Stomach smooth muscle (tissue), 2 donors: Measurements from ENCODE around the gene ARHGAP15.

ENCODE experiments used
- H3K27ac ChIP-seq: one replicate; pipeline ENCODE4 v1.7.0; 2013; ENCODE audit warnings: mild to moderate bottlenecking, low read length, inconsistent platforms
- H3K27me3 ChIP-seq, 2 donors: one replicate each; pipeline ENCODE4 v1.7.0; 2013; ENCODE audit warnings: low read length in 2 of 2; ENCODE audit not compliant: insufficient read depth in 2 of 2, control insufficient read depth in 1 of 2
- H3K36me3 ChIP-seq, 2 donors: one replicate each; pipeline ENCODE4 v1.7.0; 2013; ENCODE audit warnings: low read length in 2 of 2; ENCODE audit not compliant: control insufficient read depth in 2 of 2, insufficient read depth in 2 of 2
- H3K4me1 ChIP-seq: one replicate; pipeline ENCODE4 v1.7.0; 2013; ENCODE audit warnings: low read length; ENCODE audit not compliant: control insufficient read depth, insufficient read depth
- H3K4me3 ChIP-seq, 2 donors: one replicate each; pipeline ENCODE4 v1.7.0; 2013; ENCODE audit warnings: low read length in 2 of 2
- H3K9ac ChIP-seq, 2 donors: one replicate each; pipeline ENCODE4 v1.7.0; 2013; ENCODE audit warnings: low read length in 2 of 2, mild to moderate bottlenecking in 1 of 2
- H3K9me3 ChIP-seq, 2 donors: one replicate each; pipeline ENCODE4 v1.7.0; 2013; ENCODE audit warnings: low read length in 2 of 2; ENCODE audit not compliant: control insufficient read depth in 2 of 2
- donor health status: healthy.
- donor health status: Pancreatic carcinoma.

ARHGAP15 gene

GRCh38 chr2:143311426-143311825, 182.2 kb downstream of the ARHGAP15 start:
- no peaks in the 10 kb centered on the region for H3K9me3 ChIP-seq
- no peak overlapping the region for H3K4me3 ChIP-seq
- no peaks in the 10 kb centered on the region for H3K27me3 ChIP-seq
- H3K36me3 ChIP-seq: no peaks in the 10 kb centered on the region
- H3K27ac ChIP-seq: no peak overlapping the region
- no peaks in the 10 kb centered on the region for H3K4me1 ChIP-seq
- H3K9ac ChIP-seq: no peak overlapping the region

- Histone ChIP-seq H3K4me1 (no peaks in the 10 kb centered on the region), H3K9me3 (no peaks in the 10 kb centered on the region), H3K27me3 (no peaks in the 10 kb centered on the region), H3K4me3 (no peak overlapping the region), H3K36me3 (no peaks in the 10 kb centered on the region), H3K27ac (no peak overlapping the region), H3K9ac (no peak overlapping the region)
Observed at GRCh38 chr2:143312441-143312840, 183.2 kb downstream of the ARHGAP15 start.

- Histone ChIP-seq H3K9ac (no peak overlapping the region), H3K4me3 (no peak overlapping the region), H3K27ac (no peak overlapping the region), H3K9me3 (no peaks in the 10 kb centered on the region), H3K36me3 (no peaks in the 10 kb centered on the region), H3K4me1 (no peaks in the 10 kb centered on the region), H3K27me3 (no peaks in the 10 kb centered on the region)
Observed at GRCh38 chr2:143313861-143314260, 184.6 kb downstream of the ARHGAP15 start.

DNA sequence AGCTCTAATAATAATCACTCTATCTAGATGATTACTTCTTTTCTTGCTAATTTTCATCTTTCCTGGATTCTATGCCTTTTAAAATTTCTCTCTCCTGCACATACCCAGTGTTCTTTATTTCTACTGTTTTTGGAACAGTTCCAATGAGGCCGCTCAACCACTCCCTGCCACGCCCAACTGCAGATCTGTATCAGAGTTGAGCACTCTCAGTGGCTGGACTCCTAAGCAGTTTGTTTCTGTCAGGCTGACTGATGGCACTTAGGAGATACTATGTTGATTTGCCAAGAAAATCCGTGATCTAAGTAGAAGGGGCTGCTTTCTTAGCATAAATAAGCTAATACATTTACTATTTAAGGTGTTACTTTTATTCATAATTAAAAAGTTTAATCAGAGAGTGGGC, 192.8 kb downstream of the ARHGAP15 start:
- Histone ChIP-seq H3K9me3 (no peaks in the 10 kb centered on the region), H3K4me3 (no peak overlapping the region), H3K27me3 (no peaks in the 10 kb centered on the region), H3K36me3 (no peaks in the 10 kb centered on the region), H3K4me1 (no peaks in the 10 kb centered on the region), H3K9ac (no peak overlapping the region), H3K27ac (no peak overlapping the region)

- H3K27me3 ChIP-seq: no peaks in the 10 kb centered on the region
- H3K9me3 ChIP-seq: no peaks in the 10 kb centered on the region
- no peaks in the 10 kb centered on the region for H3K4me1 ChIP-seq
- no peak overlapping the region for H3K4me3 ChIP-seq
- no peak overlapping the region for H3K27ac ChIP-seq
- H3K9ac ChIP-seq: no peak overlapping the region
- H3K36me3 ChIP-seq: no peaks in the 10 kb centered on the region
Observed at GRCh38 chr2:143329288-143329687, 200.1 kb downstream of the ARHGAP15 start.

DNA sequence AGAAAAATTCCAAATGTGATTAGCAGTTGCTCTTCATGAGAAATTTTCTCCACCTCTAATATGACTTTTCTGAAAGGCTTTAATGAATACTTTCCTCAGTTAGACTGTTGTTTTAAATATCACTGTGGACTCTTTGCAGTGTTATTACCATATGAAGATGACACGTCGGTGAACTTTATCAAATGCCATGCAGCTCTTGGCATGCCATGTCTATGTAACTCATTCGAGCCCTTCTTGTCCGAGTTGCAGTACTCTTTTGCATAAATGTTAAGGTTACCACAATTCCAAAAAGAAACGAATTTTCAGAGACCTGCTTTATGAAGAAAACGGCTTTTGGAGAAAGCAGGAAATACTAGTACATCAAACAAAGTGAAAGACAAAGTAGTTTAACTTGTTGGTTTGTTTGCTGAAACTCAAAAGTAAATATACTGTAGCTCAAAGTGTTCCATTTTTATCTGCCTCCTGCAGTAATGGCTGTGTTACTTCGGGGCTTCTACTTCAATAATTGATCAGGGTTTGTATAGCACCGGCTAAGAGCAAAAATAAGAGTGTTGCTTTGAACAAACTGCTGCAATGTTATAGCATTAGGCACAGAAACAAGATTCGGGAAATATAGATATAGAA, 204.1 kb downstream of the ARHGAP15 start:
- H3K27ac ChIP-seq: no peak overlapping the region

GRCh38 chr2:143333847-143334246, 204.6 kb downstream of the ARHGAP15 start:
- no peaks in the 10 kb centered on the region for H3K9me3 ChIP-seq
- no peaks in the 10 kb centered on the region for H3K4me1 ChIP-seq
- no peaks in the 10 kb centered on the region for H3K27me3 ChIP-seq
- H3K9ac ChIP-seq: no peak overlapping the region
- H3K27ac ChIP-seq: no peak overlapping the region
- no peaks in the 10 kb centered on the region for H3K36me3 ChIP-seq
- no peak overlapping the region for H3K4me3 ChIP-seq

More for the DNA sequence above, 204.1 kb downstream of the ARHGAP15 start:
- H3K9me3 ChIP-seq: no peaks in the 10 kb centered on the region
- H3K4me1 ChIP-seq: no peaks in the 10 kb centered on the region
- H3K9ac ChIP-seq: no peak overlapping the region
- H3K36me3 ChIP-seq: no peaks in the 10 kb centered on the region
- H3K4me3 ChIP-seq: no peak overlapping the region
- H3K27me3 ChIP-seq: no peaks in the 10 kb centered on the region

DNA sequence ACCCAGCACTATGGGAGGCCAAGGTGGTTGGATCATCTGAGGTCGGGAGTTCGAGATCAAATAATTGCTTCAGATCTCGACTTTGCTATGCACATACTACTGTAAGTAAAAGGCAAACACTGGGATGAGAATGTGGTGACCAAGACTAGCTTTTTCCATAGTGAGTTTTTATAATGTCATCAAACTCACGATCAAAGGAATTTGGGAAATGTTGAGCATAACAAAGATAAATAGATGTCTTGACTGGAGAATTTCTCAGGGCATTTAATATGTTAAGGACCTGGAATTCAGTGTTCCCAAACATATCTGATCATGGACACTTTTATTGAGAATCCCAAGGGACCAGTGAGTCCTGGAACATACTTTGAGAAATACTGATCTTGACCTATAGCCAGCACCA, 205.6 kb downstream of the ARHGAP15 start:
- no peak overlapping the region for H3K4me3 ChIP-seq
- no peak overlapping the region for H3K27ac ChIP-seq
- H3K27me3 ChIP-seq: no peaks in the 10 kb centered on the region

GRCh38 chr2:143336719-143337210, 207.5 kb downstream of the ARHGAP15 start:
- Histone ChIP-seq H3K4me3 (no peak overlapping the region), H3K36me3 (no peaks in the 10 kb centered on the region), H3K27ac (no peak overlapping the region), H3K4me1 (no peaks in the 10 kb centered on the region), H3K9ac (no peak overlapping the region), H3K27me3 (no peaks in the 10 kb centered on the region), H3K9me3 (no peaks in the 10 kb centered on the region)

More for the DNA sequence above, 205.6 kb downstream of the ARHGAP15 start:
- no peaks in the 10 kb centered on the region for H3K9me3 ChIP-seq
- no peaks in the 10 kb centered on the region for H3K36me3 ChIP-seq
- H3K4me1 ChIP-seq: no peaks in the 10 kb centered on the region
- no peak overlapping the region for H3K9ac ChIP-seq

GRCh38 chr2:143341478-143341877, 212.3 kb downstream of the ARHGAP15 start:
- no peaks in the 10 kb centered on the region for H3K4me1 ChIP-seq
- no peaks in the 10 kb centered on the region for H3K36me3 ChIP-seq
- H3K4me3 ChIP-seq: no peak overlapping the region
- no peaks in the 10 kb centered on the region for H3K9me3 ChIP-seq
- no peaks in the 10 kb centered on the region for H3K27me3 ChIP-seq
- no peak overlapping the region for H3K27ac ChIP-seq
- no peak overlapping the region for H3K9ac ChIP-seq

GRCh38 chr2:143344780-143345179, 215.6 kb downstream of the ARHGAP15 start:
- Histone ChIP-seq H3K27ac (no peak overlapping the region), H3K27me3 (no peaks in the 10 kb centered on the region), H3K9me3 (no peaks in the 10 kb centered on the region), H3K9ac (no peak overlapping the region), H3K4me3 (no peak overlapping the region), H3K4me1 (no peaks in the 10 kb centered on the region), H3K36me3 (no peaks in the 10 kb centered on the region)
